ENCODE results near the gene PPP2R5C. TPM values are rescaled to one million over a fixed set of nuclear protein-coding genes. Genes with fewer than 3 reads are reported as not detected.

The PPP2R5C gene
- total and polyA plus RNA-seq, 3 donors from 2014 or later, result 106 to 166 (median 126) TPM

DNA sequence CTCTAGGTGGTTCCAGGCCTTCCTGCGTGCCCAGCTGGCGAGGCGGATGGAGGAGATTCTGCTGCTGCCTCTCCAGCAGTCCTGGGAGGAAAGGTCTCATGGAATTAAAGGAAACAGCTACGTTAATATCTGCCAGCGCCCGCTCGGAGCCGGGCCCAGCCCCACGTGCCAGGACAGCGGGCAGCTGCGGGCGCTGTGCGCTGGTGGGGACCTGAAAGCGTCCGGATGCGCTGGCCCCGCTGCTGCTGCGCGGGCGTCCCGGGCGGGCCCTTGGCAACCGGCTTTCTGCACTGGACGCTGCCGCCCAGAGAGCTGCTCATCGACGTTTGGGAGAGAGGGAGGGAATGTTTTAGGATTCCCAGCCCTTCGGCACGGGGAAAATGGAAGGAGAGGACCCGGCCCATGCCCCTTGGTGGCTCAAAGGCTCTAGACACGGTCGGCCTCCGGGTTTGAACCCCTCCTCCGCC, 194.2 kb downstream of the PPP2R5C start:
- intact Hi-C loops (cut with DNase I; ENCODE audit: low total_unique reads), result no loop called here

DNA sequence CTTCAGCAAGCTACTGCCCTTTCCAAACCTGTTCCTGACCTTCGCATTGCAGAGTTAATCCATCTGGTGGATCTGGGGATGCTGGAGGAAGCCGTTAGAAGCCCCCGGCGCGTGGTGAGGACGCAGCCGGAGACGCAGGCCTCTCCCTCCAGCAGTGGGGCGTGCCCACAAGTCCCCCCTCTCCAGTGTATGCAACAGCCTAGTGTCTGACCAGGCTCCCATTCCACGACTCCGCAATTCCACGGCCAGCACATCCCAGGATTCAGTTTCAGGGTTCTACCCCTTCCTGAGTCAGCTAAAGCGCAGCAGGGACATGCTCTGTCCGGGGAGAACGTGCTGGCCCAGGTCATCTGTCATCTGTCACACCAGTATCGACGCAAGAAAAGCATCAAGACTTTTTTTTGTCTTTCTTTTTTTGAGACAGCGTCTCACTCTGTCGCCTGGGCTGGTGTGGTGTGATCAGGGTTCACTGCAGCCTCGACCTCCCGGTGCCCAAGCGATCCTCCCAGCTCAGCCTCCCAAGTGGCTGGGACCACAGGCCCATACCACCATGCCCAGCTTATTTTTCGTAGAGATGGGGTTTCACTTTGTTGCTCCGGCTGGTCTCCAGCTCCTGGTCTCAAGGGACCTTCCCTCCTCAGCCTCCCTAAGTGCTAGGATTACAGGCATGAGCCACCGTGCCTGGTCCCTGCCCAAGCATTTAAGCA, 194.8 kb downstream of the PPP2R5C start:
- WGBS, 2 donors, result 77 to 79% methylated on average over 25 of the region's 25 CpGs
- Histone ChIP-seq H3K4me3 (peak overlapping the region in 1 of 2 donors; percentile 27), H3K9me3 (no peaks in the 10 kb centered on the region), H3K4me1 (no peaks in the 10 kb centered on the region), H3K27me3 (no peaks in the 10 kb centered on the region), H3K36me3 (ENCODE audit: low read depth, missing control alignments) (no peaks in the 10 kb centered on the region), H3K27ac (no peak overlapping the region)
- TF ChIP-seq, protein P1, sequence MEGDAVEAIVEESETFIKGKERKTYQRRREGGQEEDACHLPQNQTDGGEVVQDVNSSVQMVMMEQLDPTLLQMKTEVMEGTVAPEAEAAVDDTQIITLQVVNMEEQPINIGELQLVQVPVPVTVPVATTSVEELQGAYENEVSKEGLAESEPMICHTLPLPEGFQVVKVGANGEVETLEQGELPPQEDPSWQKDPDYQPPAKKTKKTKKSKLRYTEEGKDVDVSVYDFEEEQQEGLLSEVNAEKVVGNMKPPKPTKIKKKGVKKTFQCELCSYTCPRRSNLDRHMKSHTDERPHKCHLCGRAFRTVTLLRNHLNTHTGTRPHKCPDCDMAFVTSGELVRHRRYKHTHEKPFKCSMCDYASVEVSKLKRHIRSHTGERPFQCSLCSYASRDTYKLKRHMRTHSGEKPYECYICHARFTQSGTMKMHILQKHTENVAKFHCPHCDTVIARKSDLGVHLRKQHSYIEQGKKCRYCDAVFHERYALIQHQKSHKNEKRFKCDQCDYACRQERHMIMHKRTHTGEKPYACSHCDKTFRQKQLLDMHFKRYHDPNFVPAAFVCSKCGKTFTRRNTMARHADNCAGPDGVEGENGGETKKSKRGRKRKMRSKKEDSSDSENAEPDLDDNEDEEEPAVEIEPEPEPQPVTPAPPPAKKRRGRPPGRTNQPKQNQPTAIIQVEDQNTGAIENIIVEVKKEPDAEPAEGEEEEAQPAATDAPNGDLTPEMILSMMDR (IDR thresholded peaks at IDR 0.05), result no peak
- no peak for TF ChIP-seq POLR2A (IDR thresholded peaks at IDR 0.05)
- DNase-seq, result no peak
- intact Hi-C loops (cut with DNase I; ENCODE audit: low total_unique reads), result no loop called here

More for the DNA sequence above, 194.2 kb downstream of the PPP2R5C start:
- no peaks in the 10 kb centered on the region for H3K9me3 ChIP-seq
- H3K4me3 ChIP-seq, result peak overlapping the region in 1 of 2 donors; percentile 27
- H3K4me1 ChIP-seq, result no peaks in the 10 kb centered on the region
- no peak for TF ChIP-seq POLR2A (IDR thresholded peaks at IDR 0.05)
- TF ChIP-seq, protein P1 (IDR thresholded peaks at IDR 0.05), result no peak
- H3K27me3 ChIP-seq, result no peaks in the 10 kb centered on the region
- H3K27ac ChIP-seq, result no peak overlapping the region
- H3K36me3 ChIP-seq (ENCODE audit: low read depth, missing control alignments), result no peaks in the 10 kb centered on the region
- 53 to 69% methylated on average over 24 to 34 of the region's 34 CpGs for WGBS, 2 donors
- no peak for DNase-seq

DNA sequence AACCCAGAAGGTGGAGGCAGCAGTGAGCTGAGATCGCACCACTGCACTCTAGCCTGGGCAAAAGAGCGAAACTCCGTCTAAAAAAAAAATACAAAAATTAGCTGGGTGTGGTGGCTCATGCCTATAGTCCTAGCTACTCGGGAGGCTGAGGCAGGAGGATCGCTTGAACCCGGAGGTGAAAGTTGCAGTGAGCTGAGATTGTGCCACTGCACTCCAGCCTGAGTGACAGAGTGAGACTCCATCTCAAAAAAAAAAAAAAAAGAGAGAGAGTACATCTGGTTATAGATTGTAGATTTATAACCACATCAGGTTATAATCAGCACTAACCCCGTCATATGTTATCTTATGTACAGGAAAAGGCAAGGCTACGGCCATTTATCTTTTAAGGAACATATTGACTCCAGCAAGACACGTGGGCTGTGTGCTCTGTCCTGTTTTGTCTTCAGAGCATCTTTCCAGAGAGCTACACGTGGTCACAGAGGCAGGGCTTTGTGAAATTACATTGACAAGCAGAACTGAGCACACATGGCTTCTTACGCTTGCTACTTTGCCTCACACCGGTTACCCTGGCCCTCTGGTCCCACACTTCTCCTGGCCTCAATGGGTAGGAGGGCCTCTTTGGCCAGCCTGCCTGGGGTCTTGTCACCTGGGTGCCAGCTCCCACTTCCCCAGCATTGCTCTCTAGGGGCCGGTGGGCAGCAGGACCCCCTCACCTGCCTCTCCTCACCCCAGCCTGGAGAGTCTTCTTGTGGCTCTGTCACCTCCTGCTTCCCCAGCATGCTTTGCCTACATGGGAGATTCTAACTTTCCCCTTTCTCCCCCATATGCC, 196.1 kb downstream of the PPP2R5C start:
- H3K4me1 ChIP-seq, result peaks cover 7% of the 10 kb centered on the region
- TF ChIP-seq POLR2A (IDR thresholded peaks at IDR 0.05), result no peak
- H3K36me3 ChIP-seq (ENCODE audit: low read depth, missing control alignments), result no peaks in the 10 kb centered on the region
- H3K9me3 ChIP-seq, result no peaks in the 10 kb centered on the region
- WGBS, 2 donors, result 85 to 86% methylated on average over 13 of the region's 13 CpGs
- H3K4me3 ChIP-seq, result no peak overlapping the region
- no peak for DNase-seq
- H3K27me3 ChIP-seq, result no peaks in the 10 kb centered on the region
- H3K27ac ChIP-seq, result no peak overlapping the region
- intact Hi-C loops (cut with DNase I; ENCODE audit: low total_unique reads), result no loop called here

DNA sequence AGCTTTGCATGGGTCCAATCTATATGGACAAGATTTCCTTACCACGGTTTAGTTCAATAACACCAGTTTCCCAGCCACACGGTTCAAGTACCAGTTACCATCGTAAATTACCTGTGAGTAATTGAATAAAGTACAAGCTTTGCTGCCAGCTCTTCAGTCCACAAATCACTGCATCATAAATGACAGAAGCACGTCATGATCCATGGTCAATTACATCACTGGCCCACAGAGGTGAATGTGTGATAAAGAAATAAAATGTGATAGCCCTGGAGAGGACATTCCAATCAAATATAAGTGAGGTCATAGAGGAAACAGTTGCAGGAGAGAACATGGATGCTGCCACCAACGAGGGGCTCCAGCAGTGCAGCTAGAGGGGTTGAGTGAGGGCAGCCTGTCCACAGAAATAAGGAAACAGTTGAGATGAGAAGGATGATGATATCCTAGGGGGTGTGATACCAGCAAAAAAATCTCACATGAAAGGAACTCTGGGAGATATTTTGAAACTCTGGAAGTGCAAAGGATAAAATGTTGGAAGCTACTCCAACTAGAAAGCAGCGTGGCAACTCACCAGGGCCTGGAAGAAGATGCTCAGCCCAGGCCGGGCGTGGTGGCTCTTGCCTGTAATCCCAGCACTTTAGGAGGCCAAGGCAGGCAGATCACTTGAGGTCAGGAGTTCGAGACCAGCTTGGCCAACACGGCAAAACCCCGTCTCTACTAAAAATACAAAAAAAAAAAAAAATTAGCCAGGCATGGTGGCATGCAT, 197.1 kb downstream of the PPP2R5C start:
- no peaks in the 10 kb centered on the region for H3K9me3 ChIP-seq
- no peak overlapping the region for H3K4me3 ChIP-seq
- intact Hi-C loops (cut with DNase I; ENCODE audit: low total_unique reads), result no loop called here
- H3K36me3 ChIP-seq (ENCODE audit: low read depth, missing control alignments), result no peaks in the 10 kb centered on the region
- H3K27ac ChIP-seq, result no peak overlapping the region
- H3K4me1 ChIP-seq, result peaks cover 12% of the 10 kb centered on the region
- DNase-seq, result no peak
- no peak for TF ChIP-seq POLR2A (IDR thresholded peaks at IDR 0.05)
- TF ChIP-seq, protein P1 (IDR thresholded peaks at IDR 0.05), result no peak
- 80 to 85% methylated on average over 11 of the region's 11 CpGs for WGBS, 2 donors
- H3K27me3 ChIP-seq, result no peaks in the 10 kb centered on the region

DNA sequence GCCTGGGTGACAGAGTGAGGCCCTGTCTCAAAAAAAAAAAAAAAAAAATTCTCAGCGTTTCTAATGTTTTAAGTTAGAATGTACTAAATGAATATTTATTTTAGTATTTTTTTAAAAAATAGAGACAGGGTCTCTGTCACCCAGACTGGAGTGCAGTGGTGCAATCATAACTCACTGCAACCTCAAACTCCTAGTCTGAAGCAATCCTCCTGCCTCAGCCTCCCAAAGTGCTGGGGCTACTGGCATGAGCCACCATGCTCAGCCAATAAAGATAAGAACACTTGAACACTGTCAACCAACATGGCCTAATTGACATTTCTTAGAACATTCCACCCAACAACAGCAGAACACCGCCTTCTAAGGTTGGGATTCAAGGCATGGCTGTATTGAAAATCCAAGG, 197.8 kb downstream of the PPP2R5C start:
- Histone ChIP-seq H3K36me3 (ENCODE audit: low read depth, missing control alignments) (no peaks in the 10 kb centered on the region), H3K27ac (no peak overlapping the region), H3K27me3 (no peaks in the 10 kb centered on the region), H3K9me3 (no peaks in the 10 kb centered on the region), H3K4me3 (no peak overlapping the region), H3K4me1 (peaks cover 17% of the 10 kb centered on the region)
- intact Hi-C loops (cut with DNase I; ENCODE audit: low total_unique reads), result no loop called here
- TF ChIP-seq, protein P1 (IDR thresholded peaks at IDR 0.05), result no peak
- TF ChIP-seq POLR2A (IDR thresholded peaks at IDR 0.05), result no peak
- WGBS, 2 donors, result 80 to 87% methylated on average over 2 of the region's 2 CpGs
- no peak for DNase-seq

Measured in testis (tissue), 3 donors.